HG03060 (cell line): Measurements from ENCODE around the gene PYGL.
"Not testable (repeated sequence)": the region's sequence is repeated elsewhere in the genome, so short reads cannot be mapped to it uniquely, and the experiment has no call there.

ENCODE experiments used
- ATAC-seq: cut with Tn5 transposase; IDR thresholded peaks from one replicate; pipeline ENCODE4 v1.9.1; 2021; ENCODE audit warnings: low read depth, moderate number of reproducible peaks; ENCODE audit not compliant: unreplicated experiment

Gene PYGL

DNA sequence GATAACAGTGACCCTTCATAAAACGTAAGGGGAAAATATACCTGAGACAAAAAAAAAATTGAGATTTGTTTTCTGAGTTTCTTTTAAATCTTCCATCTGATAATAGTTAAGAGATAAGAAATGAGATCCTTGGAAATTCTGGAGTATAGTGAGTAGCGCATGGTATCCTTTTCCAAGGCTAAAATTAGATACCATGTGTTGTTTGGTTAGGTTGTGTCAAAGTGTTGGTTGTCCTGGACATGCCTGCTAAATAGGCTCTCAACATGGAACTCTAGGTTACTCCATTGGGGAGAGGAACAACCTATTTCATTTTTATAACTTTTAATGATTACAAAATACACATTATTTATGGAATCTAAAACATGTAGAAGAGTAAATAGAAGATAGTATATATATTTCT is 14.8 kb downstream of the PYGL start:
- no peak for ATAC-seq

DNA sequence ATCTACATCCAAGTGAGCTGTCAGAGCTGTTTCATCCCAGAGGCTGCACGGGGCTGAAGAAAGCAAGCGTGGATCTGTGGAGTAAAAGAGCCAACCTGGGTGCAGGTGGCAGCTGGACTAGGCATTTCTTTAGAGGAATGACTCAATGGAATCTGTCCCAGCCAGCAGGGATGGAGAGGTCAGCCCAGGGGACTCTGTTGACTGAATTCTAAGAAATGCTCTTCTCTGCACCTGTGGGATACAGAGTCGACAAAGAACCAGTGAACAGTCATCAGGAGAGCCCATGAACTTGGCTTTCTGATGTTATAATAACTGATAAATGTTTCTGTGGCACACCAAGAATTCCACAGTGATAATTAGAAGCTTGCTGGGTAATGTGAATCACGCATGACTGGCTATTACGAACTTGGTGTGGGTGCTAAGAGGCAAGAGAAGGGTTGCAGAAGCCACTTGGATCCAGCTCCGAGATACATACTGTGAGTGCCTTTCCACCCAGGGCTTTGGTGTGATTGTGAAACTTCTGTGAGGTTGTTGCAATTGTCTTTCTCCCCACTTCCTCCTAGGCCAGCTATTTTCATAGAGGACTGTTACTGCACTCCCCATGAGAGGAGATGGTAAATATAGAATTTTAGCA is 16.2 kb downstream of the PYGL start:
- no peak for ATAC-seq

DNA sequence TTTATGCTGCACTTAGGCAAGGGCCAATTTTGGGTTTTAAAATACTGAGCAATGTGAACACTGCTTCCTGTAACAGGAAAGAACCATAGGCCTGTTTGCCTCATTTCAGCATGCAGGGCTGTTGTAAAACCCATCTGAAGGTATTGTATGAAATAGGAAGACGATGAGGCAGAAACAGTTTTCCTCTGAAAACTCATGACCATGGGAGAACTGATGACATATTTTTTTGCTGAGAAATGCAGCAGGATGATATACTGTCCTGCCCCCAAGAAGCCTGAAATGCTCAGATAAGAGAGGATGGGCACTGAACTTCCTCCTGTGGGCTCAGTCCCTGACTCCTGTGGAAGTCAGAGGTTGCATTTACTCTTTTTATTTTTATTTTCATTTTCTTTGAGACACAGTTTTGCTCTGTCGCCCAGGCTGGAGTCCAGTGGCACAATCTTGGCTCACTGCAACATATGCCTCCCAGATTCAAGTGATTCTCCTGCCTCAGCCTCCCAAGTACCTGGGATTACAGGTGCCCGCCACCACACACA is 17.4 kb downstream of the PYGL start:
- no peak for ATAC-seq

DNA sequence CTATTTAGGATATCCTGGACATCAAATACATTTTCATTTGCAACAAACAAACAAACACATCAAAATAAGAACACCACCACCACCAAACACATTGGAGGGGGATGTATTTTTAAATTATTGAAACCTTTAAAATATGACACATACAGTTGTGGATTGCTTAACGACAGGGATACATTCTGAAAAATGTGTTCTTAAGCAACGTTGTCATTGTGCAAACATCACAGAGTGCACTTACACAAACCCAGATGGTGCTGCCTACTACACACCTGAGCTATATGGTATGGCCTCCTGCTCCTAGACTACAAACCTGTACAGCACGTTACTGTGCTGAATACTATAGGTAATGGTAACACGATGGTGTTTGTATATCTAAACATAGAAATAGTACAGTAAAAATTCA is 19.4 kb downstream of the PYGL start:
- no peak for ATAC-seq

DNA sequence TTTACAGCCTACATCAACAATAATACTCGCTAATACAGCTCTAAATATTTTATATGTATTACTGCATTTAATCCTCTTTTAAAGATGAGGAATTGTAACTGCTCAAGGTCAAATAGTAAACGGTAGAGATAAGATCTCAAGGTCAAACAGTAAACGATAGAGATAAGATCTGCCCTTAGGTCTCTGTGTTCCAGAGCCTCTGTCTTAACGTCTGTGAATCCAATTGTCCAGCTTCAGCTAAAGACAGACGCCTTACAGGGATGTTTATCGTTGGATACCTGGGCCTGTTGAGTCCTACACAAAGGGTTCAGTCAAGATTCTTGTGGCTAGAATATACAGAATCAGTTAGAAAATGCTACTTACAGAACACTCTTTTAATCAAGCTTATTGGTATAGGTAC is 20.0 kb downstream of the PYGL start:
- no peak for ATAC-seq

DNA sequence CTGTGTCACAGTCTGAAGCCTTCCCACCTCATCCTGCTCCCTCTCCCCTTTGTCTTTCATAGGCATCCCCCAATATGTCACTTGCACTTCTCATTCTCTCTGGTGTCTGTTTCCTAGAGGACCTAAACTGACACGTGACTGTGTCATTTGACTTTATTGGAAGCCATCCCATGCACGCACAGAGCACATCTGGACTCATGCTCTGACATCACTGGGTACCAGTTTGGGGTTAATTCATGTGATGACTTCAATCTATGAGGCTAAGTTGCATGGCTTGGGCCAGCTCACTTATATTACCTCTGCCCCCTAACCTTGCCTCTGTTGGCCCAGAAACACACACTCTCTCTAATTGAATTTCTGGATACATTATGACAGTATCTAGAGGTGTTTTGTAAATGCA is 21.5 kb downstream of the PYGL start:
- no peak for ATAC-seq

DNA sequence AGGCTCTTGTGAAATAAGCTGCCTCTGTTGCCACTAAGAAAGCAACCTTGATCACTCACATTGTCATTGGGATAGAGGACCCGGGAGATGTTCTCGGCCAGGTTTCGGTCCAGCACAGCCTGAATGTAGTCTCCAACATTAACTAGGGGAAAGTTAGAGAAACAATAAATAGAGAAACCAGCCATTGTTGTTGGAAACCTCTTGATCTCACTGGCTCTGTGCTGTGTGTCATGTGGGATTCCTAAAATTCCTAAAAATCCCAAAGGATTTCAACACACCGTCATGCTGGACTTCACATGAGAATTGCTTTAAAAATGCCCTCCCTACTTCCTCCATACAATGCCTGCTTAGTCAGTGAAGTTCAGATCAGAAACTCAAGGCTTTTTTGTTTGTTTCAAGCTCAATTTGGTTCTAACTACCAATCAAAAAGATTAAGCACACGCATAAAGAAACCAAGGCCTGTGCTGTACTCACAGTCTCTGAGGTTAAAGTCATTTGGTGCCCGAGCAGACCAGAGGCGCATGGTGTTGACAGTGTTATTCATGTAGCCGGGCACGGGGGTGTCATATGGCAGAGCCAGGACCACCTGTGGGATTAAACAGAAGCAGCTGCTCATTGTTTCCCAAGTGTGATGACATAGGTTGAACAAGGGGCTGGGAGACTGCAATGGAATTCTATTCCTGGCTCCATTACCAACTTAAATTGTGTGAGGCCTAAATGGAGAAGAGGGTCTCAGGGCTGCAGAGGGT is 23.6 kb downstream of the PYGL start:
- no peak for ATAC-seq

DNA sequence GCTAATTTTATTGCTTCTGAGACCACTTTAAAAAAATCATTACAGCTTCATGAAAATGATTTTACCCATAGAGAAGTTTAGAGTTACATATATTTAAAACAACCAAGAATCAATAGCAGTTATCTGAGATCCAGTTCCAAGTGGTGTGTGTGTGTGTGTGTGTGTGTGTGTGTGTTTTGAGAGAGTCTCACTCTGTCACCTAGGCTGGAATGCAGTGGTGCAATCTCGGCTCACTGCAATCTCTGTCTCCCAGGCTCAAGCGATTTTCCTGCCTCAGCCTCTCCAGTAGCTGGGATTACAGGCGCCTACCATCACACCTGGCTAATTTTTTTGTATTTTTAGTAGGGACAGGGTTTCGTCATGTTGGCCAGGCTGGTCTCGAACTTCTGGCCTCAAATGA is 24.8 kb downstream of the PYGL start:
- not testable (repeated sequence) for ATAC-seq

DNA sequence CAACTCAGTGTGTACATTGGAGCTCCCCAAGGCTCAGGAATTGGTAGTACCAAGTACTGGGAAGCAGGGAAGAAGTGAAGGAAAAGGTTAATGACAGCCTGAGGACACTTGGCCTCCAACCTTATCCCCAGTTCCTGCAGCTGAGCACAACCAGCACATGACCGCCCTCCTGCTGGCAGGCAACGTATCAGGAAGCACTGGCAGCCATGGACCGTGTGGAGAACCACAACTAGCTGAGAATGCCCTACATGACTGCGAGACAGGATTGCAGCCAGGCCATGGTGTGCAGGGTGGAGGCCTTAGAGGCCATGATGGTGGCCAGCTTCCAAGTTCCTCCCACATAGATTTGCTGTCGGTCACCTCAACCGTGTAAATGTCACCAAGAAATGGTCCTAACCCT is 26.8 kb downstream of the PYGL start:
- ATAC-seq, result no peak

DNA sequence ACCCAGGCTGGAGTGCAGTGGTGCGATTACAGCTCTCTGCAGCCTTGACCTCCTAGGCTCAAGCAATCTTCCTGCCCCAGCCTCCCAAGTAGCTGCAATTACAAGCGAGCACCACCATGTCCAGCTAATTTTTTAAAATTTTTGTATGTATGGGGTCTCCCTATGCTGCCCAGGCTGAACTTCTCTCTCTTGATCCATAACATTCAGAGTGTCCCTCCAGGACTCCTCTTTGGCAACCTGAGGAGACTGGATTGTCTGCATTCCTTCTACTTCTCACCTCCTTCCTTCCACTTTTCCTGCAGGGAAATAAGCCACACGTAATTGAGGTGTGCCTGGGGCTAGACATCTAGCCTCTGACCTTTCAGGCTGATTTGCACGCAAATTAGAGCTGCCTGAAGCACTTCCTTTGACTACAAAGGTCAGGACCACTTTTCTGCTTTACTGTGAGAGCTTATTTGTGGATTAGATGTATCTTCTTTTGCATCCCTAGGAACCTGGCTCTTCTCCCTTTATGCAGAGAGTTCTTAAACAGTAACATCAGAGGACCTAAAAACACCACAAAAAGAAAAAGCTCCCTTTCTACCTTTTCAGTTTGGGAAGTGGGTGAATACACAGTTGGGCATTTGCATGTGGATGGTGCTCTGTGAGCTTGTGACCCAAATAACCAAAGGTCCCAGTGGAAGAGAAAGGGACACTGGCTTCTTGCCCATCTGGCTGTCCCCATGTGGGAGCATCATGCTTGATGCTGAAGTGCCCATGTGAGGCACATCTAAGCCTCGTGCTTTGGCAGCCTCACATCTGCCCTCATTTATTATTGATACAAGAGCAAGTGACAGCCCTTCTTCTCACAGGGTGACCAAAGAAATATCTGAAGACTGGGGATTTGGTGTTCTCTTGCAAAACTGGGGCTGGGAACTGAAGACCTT is 33.5 kb downstream of the PYGL start:
- ATAC-seq, result no peak

DNA sequence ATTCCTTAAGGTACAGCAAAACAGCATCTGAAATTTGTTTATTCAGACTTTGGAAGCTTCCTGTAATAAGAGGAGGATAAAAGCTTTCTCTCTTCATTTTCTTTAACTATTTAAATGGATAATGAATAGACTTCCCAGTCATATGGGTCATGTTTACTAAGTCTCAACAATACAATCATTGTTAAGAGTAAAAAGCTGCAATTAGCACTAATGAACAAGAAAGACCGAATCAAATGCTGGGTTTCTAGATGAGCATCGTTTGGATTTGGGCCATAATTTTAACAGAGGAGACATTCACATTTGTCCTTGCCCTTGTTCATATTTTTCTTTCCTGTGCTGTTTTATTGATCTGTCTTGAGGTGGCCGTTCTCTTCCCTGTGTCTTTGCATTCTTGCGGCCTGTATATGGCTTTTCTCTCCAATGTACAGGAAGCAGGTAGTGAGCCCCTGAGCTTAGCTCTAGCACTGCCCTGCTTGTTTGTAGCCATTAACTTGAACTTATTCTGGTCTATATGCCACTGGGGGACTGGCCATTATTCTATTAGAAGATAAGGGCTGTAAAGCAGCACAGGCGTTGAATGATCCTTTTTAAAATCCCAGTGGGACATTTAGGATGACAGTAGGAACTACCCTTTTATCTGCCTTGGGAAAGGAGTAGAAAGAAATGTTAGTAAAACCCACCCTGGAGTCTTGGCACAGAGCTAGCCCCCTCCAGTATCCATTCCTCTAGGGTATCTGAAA is 37.8 kb downstream of the PYGL start:
- no peak for ATAC-seq

DNA sequence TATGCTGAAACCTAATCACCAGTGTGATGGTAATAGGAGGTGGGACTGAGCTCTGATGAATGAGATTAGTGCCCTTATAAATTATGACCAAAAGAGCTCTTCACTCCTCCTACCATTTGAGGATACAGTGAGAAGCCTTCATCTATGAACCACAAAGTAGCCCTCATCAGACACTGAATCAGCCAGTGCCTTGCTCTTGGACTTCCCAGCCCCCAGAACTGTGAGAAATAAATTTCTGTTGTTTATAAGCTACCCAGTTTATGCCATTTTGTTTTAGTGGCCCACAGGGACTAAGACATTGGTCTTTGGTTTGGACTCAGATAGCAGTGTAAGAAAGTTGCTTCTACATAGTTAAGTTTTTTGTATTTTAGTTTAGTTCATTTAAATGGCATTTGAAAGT is 39.6 kb downstream of the PYGL start:
- ATAC-seq, result no peak

DNA sequence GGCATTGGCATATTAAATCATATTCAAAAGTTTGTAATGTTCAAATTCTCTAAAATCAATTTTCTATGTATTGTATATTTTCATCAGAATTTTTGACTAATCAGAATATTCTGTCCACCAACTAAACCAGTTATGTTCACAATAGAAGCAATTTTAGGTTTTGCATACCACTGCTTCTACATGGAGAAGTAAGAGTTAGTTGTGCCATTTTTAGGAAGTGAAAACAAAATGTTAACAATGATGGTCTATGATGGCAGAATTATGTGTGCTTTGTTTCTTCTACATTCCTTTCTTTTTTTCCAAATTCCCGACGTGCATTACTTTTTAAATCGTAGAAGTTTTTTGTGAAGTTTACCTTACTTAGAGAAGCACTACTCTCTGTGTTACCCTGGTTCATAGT is 42.9 kb downstream of the PYGL start:
- no peak for ATAC-seq

DNA sequence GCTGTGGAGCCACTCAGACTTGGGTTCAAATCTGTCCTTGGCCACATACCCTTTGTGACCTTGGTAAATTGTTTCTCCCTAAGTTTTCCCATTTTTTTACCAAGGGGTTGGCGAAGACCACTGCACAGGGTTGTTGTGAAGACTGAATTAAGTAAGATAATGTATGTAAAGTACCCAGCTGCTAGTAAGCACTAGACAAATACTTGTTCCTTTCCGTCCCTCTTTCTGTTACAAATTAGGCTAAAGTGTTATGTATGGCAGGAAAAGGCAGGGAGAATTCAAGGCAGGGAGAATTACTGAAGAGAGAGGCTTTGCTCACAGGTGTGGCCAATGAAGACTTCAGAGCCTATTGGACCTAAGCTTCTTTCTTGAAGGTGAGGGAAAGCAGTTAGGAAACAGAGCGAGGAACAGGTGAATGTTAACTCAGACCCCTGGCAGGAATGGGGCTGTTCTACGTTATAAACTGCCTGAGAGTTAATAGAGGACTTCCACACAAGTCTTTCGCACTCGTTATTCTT is 46.6 kb downstream of the PYGL start:
- ATAC-seq, result no peak

DNA sequence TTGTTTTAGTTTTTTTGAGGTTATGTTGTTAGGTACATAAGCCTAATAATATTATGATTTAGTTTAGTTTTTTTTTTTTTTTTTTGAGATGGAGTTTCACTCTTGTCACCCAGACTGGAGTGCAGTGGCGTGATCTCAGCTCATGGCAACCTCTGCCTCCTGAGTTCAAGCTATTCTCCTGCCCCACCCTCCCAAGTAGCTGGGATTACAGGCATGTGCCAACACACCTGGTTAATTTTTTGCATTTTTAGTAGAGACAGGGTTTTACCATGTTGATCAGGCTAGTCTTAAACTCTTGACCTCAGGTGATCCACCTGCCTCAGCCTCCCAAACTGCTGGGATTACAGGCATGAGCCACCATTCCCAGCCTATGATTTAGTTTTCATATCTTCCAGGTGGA is 47.3 kb downstream of the PYGL start:
- ATAC-seq, result not testable (repeated sequence)

DNA sequence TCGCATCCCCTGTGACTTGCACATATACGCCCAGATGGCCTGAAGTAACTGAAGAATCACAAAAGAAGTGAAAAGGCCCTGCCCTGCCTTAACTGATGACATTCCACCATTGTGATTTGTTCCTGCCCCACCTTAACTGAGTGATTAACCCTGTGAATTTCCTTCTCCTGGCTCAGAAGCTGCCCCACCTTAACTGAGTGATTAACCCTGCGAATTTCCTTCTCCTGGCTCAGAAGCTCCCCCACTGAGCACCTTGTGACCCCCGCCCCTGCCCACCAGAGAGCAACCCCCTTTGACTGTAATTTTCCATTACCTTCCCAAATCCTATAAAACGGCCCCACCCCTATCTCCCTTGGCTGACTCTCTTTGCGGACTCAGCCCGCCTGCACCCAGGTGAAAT is 47.9 kb downstream of the PYGL start:
- ATAC-seq, result not testable (repeated sequence)

DNA sequence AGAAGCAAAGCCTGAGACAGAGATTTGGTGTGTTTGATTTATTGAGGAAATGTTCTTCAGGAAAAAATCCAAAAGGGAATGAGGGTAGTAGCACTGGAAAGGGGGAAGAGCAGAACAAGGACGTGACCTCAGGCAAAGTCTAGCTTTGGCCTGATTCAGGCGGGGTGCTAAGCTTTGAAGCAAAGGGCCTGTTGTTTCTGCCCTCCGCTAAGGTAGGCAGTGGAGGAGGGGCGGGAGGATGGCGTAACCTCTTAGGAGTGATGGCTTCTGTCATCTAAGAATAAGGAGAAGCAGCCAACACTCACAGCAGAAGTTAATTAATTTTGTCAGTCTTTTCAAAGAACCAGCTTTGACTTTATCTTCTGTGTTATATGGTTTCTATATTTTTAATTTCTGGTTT is 52.0 kb downstream of the PYGL start:
- ATAC-seq, result no peak

DNA sequence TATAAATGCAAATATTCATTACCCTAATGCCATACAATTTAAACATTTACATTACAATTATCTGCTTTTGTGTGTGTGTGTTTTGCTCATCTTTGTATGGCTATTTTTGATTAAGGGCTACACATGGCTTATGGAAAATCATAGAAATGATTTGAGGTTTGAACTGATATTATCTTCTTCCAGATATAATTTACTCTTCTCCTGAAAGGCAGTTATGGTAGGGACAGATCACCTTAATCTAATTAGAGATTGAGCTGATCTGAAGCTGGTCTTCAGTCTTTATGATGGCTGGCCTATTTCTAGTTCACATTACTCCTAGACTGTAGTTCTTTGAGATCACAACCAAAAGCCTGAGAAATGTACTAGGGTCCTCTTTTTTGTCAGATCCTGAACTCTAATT is 56.8 kb downstream of the PYGL start:
- no peak for ATAC-seq

DNA sequence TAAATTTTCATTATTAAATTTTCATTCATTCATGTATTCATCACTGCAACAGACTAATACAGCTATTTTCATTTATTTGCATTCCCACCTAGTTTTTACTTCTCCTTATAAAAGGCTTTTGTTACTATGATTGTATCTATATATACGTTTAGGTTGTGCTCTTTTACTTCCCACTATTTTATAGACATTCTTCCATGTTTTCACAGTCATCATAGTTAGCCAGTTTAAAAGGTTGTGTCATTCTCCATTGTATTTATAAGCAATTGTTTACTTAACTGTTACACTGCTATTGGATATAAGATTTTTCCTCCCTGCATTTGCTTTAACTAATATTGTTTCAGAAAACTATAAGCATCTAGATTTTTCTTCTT is 60.5 kb downstream of the PYGL start:
- ATAC-seq, result no peak
